Calu3 (cell line): ENCODE data around the gene OPCML. TPM values are rescaled to one million over a fixed set of nuclear protein-coding genes. Genes with fewer than 3 reads are reported as not detected.

ENCODE experiments used
- BruUV-seq: library from RNA; stranded (reverse); fragments of 400-500 nt; replicated peaks from 2 replicates; lab custom pipeline; 2021; lab: Mats Ljungman, UMichigan
- CTCF ChIA-PET: fragments of 300-600 bp; sonication (Branson Sonifier 250); formaldehyde crosslinking; loops from one replicate; lab custom pipeline; 2022; ENCODE audit warnings: antibody characterized with exemption; lab: Charles Lee
- DNase-seq: peaks from one replicate; pipeline ENCODE4 v3.0.0; 2022
- H3K27ac Mint-ChIP-seq: one replicate; pipeline ENCODE4 v1.8.0; 2022; ENCODE audit warnings: mixed read lengths; ENCODE audit not compliant: unreplicated experiment
- H3K27me3 Mint-ChIP-seq: one replicate; pipeline ENCODE4 v1.8.0; 2022; ENCODE audit warnings: mixed read lengths; ENCODE audit not compliant: unreplicated experiment
- H3K36me3 Mint-ChIP-seq: one replicate; pipeline ENCODE4 v1.8.0; 2022; ENCODE audit warnings: mild to moderate bottlenecking, moderate library complexity, mixed read lengths; ENCODE audit not compliant: insufficient read depth, unreplicated experiment
- H3K4me1 Mint-ChIP-seq: one replicate; pipeline ENCODE4 v1.8.0; 2022; ENCODE audit warnings: mild to moderate bottlenecking, low read depth, mixed read lengths; ENCODE audit not compliant: unreplicated experiment
- H3K4me3 Mint-ChIP-seq: one replicate; pipeline ENCODE4 v1.8.0; 2022; ENCODE audit warnings: mild to moderate bottlenecking, low read depth, moderate library complexity, mixed read lengths; ENCODE audit not compliant: unreplicated experiment
- H3K9me3 Mint-ChIP-seq: one replicate; pipeline ENCODE4 v1.8.0; 2022; ENCODE audit warnings: low read depth, mixed read lengths; ENCODE audit not compliant: unreplicated experiment
- CTCF ChIP-seq: fragments of 200-600 bp; IDR thresholded peaks from one replicate; pipeline ENCODE4 v1.8.0; 2022; ENCODE audit warnings: antibody characterized with exemption; ENCODE audit not compliant: unreplicated experiment
- intact Hi-C: fragments of 100-400 bp; cut with micrococcal nuclease; formaldehyde crosslinking; loops from one replicate; pipeline ENCODE4 v1.10.0; 2022; ENCODE audit not compliant: unreplicated experiment
- total RNA-seq: library from RNA; stranded (reverse); gene quantifications from 2 replicates; pipeline ENCODE4 v1.2.3, GENCODE V29; 2022

The OPCML gene
- total RNA-seq, 1 experiment from 2014 or later = not detected

DNA sequence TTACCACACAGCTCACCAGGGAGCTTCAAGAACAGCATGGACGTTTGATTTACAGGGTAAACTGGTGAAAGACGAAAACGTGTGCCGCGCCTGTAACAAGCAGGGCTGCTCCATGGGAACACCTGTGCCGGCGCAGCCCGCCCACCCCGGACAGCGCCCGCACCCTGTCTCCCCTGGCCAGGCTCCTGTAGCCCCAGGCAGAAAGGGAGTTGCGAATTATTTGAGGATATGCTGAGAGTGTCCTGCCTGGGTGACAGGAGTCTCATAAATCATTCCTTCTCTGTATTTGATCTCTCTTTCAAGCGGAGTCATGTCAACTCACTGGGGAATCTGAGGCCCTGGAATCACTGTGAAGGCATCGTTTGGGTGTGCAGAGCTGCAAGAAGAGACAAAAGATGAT, 804.3 kb downstream of the OPCML start:
- no TSS peak for BruUV-seq
- CTCF ChIA-PET = no interaction called here
- DNase-seq = no peak
- Mint-ChIP-seq H3K36me3 (no peaks in the 10 kb centered on the region), H3K27ac (no peak overlapping the region), H3K4me3 (no peak overlapping the region), H3K9me3 (peaks cover 11% of the 10 kb centered on the region), H3K27me3 (no peaks in the 10 kb centered on the region), H3K4me1 (no peaks in the 10 kb centered on the region)
- no peak for TF ChIP-seq CTCF
- intact Hi-C loops = no loop called here

GRCh38 chr11:132721526-132721925, 810.8 kb downstream of the OPCML start:
- Mint-ChIP-seq H3K4me1 (no peaks in the 10 kb centered on the region), H3K9me3 (peaks cover 13% of the 10 kb centered on the region), H3K4me3 (no peak overlapping the region), H3K27ac (no peak overlapping the region), H3K36me3 (no peaks in the 10 kb centered on the region), H3K27me3 (no peaks in the 10 kb centered on the region)
- BruUV-seq = no TSS peak
- intact Hi-C loops = no loop called here
- no peak for TF ChIP-seq CTCF
- DNase-seq = no peak
- CTCF ChIA-PET = no interaction called here

DNA sequence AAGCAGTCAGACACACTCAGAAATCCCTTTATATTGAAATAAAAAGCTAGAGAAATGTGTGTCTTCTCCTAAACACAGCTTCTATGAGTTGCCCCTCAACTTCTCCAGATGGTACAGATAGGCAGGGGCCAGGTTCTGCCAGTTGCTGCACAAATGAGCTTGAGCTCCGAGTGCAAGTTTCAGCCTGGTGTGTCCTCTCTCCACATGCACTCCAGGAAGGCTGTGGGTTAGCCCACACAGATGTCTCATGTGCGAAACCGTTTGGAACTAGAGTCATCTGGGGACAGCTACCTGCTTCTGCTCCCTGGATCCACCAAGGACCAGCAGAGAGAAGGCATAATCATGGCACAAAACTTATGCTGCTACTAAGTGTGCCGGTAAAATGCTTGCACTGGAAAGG, 812.6 kb downstream of the OPCML start:
- H3K27me3 Mint-ChIP-seq = no peaks in the 10 kb centered on the region
- H3K4me1 Mint-ChIP-seq = no peaks in the 10 kb centered on the region
- peaks cover 8% of the 10 kb centered on the region for H3K9me3 Mint-ChIP-seq
- H3K27ac Mint-ChIP-seq = no peak overlapping the region
- CTCF ChIA-PET = no interaction called here
- H3K4me3 Mint-ChIP-seq = no peak overlapping the region
- TF ChIP-seq CTCF = no peak
- no peaks in the 10 kb centered on the region for H3K36me3 Mint-ChIP-seq
- DNase-seq = no peak
- no TSS peak for BruUV-seq
- intact Hi-C loops = no loop called here

- intact Hi-C loops = no loop called here
- H3K4me3 Mint-ChIP-seq = no peak overlapping the region
- H3K36me3 Mint-ChIP-seq = no peaks in the 10 kb centered on the region
- no peaks in the 10 kb centered on the region for H3K27me3 Mint-ChIP-seq
- no TSS peak for BruUV-seq
- CTCF ChIA-PET = interaction anchor here (0.6 kb wide), 1 partner anchor 327 kb away, joined by 3 read pairs; no protein-coding TSS in a partner anchor
- H3K27ac Mint-ChIP-seq = no peak overlapping the region
- peaks cover 8% of the 10 kb centered on the region for H3K9me3 Mint-ChIP-seq
- no peak for DNase-seq
- no peak for TF ChIP-seq CTCF
- no peaks in the 10 kb centered on the region for H3K4me1 Mint-ChIP-seq
These were observed 813.3 kb downstream of the OPCML start for GRCh38 chr11:132718711-132719671.
